HepG2 (cell line): ENCODE measurements around the gene PPARA. TPM values are rescaled to one million over a fixed set of nuclear protein-coding genes. Genes with fewer than 3 reads are reported as not detected.
A peak's percentile ranks its signal among the peaks of the same experiment; 100 is the strongest.

Experiments used
- ESRRA ChIP-seq: sonication (generic); formaldehyde crosslinking; IDR thresholded peaks from 2 replicates; pipeline ENCODE4 v1.5.1; 2020; ENCODE audit warnings: mild to moderate bottlenecking, low read depth, missing genetic modification reagents
- FOXK1 ChIP-seq: sonication (generic); formaldehyde crosslinking; IDR thresholded peaks from 2 replicates; pipeline ENCODE4 v1.4.0; 2020; ENCODE audit warnings: low read depth, missing genetic modification reagents, borderline replicate concordance
- GABPB1 ChIP-seq: IDR thresholded peaks from 2 replicates; pipeline ENCODE4 v1.6.1; 2016; ENCODE audit warnings: mild to moderate bottlenecking, missing genetic modification reagents, moderate library complexity, missing compliant biosample characterization
- HNF4A ChIP-seq: sonication (generic); formaldehyde crosslinking; IDR thresholded peaks from 2 replicates; pipeline ENCODE4 v1.4.0; 2020; ENCODE audit warnings: missing genetic modification reagents
- KLF13 ChIP-seq: sonication (generic); formaldehyde crosslinking; IDR thresholded peaks from 2 replicates; pipeline ENCODE4 v1.4.0; 2020; ENCODE audit warnings: mild to moderate bottlenecking, missing genetic modification reagents
- POGZ ChIP-seq: sonication (generic); formaldehyde crosslinking; IDR thresholded peaks from 2 replicates; pipeline ENCODE4 v1.4.0; 2020; ENCODE audit warnings: mild to moderate bottlenecking, missing genetic modification reagents
- RARA ChIP-seq: IDR thresholded peaks from 2 replicates; pipeline ENCODE4 v1.6.1; 2016; ENCODE audit warnings: missing genetic modification reagents, missing compliant biosample characterization
- SRSF9 ChIP-seq: fragments of 200-400 bp; formaldehyde crosslinking; IDR thresholded peaks from 2 replicates; pipeline ENCODE4 v1.6.1; 2018; ENCODE audit warnings: borderline replicate concordance, mild to moderate bottlenecking, low read depth, low read length; ENCODE audit not compliant: insufficient read depth, poor library complexity, severe bottlenecking
- ZBTB7A ChIP-seq: sonication (generic); formaldehyde crosslinking; IDR thresholded peaks from 2 replicates; pipeline ENCODE4 v1.8.0; 2022; ENCODE audit warnings: mild to moderate bottlenecking, missing genetic modification reagents
- ZBTB8A ChIP-seq: sonication (generic); formaldehyde crosslinking; IDR thresholded peaks from 2 replicates; pipeline ENCODE4 v1.4.0; 2020; ENCODE audit warnings: mild to moderate bottlenecking, low read depth, missing genetic modification reagents, borderline replicate concordance
- ZNF460 ChIP-seq: sonication (generic); formaldehyde crosslinking; IDR thresholded peaks from 2 replicates; pipeline ENCODE4 v1.5.1; 2020; ENCODE audit warnings: missing genetic modification reagents, mild to moderate bottlenecking, borderline replicate concordance
- ZNF614 ChIP-seq: IDR thresholded peaks from 2 replicates; pipeline ENCODE4 v1.6.1; 2018; ENCODE audit warnings: missing biosample characterization, missing genetic modification reagents, inconsistent platforms, borderline replicate concordance
- ZNF704 ChIP-seq: sonication (generic); formaldehyde crosslinking; IDR thresholded peaks from 2 replicates; pipeline ENCODE4 v1.8.1; 2023; ENCODE audit warnings: mild to moderate bottlenecking, inconsistent platforms, moderate library complexity, missing genetic modification reagents, borderline replicate concordance
- ZNF790 ChIP-seq: sonication (generic); formaldehyde crosslinking; IDR thresholded peaks from 2 replicates; pipeline ENCODE4 v1.8.0; 2022; ENCODE audit warnings: missing genetic modification reagents, mild to moderate bottlenecking, borderline replicate concordance
- ZNF850 ChIP-seq: sonication (generic); formaldehyde crosslinking; conservative IDR thresholded peaks from 2 replicates; pipeline ENCODE4 v1.9.0; 2021; ENCODE audit warnings: mild to moderate bottlenecking, missing genetic modification reagents
- ZNF878 ChIP-seq: sonication (generic); formaldehyde crosslinking; IDR thresholded peaks from 2 replicates; pipeline ENCODE4 v1.8.1; 2023; ENCODE audit warnings: mild to moderate bottlenecking, missing genetic modification reagents, moderate library complexity
- polyA plus RNA-seq, 8 experiments: library from polyadenylated mRNA; depleted of rRNA in 3 of 8; stranded (reverse) in 7 of 8; unstranded in 1 of 8; fragments of >200 nt; fragmentation: Illumina TruSeq in 4 of 8; extraction: Trizol in 4 of 8; gene quantifications; 2 replicates each; pipeline versions ENCODE4 v1.2.1 to v1.2.3, GENCODE V29; 2011 to 2016; ENCODE audit warnings: low read depth in 4 of 8, missing spikeins in 1 of 8, mixed read lengths in 1 of 8; ENCODE audit not compliant: insufficient read depth in 1 of 8
- total RNA-seq, 5 experiments: library from RNA; depleted of rRNA; stranded (reverse); fragments of >200 nt; fragmentation: Illumina TruSeq; extraction: Trizol; gene quantifications; 2 replicates each; pipeline ENCODE4 v1.2.3, GENCODE V29; 2016; ENCODE audit warnings: low read depth in 1 of 5

PPARA gene
- total and polyA plus RNA-seq, 2 of the 13 experiments (the other 11 are each of a cell fraction or from before 2014, with no cell fraction given): 18.2 to 24.7 TPM

- no peak for TF ChIP-seq ZNF878
- TF ChIP-seq ZNF850 (CRISPR knock-in tag): no peak
- no peak for TF ChIP-seq KLF13 (CRISPR knock-in tag)
- TF ChIP-seq RARA (CRISPR knock-in tag): 0 out of 2 replicates have a peak, but pooled peaks have one; percentile 24
- TF ChIP-seq ZBTB7A: 0 out of 2 replicates have a peak, but pooled peaks have one; percentile 10
- no peak for TF ChIP-seq ZNF614 (CRISPR knock-in tag)
- no peak for TF ChIP-seq ZNF460 (CRISPR knock-in tag)
- TF ChIP-seq GABPB1 (CRISPR knock-in tag): peak; percentile 19; the same call in 1 of the 2 replicates
- no peak for TF ChIP-seq ZNF790 (CRISPR knock-in tag)
- TF ChIP-seq SRSF9: no peak
- TF ChIP-seq ZBTB8A (CRISPR knock-in tag): no peak
- no peak for TF ChIP-seq ESRRA (CRISPR knock-in tag)
- no peak for TF ChIP-seq FOXK1
- TF ChIP-seq HNF4A: no peak
- TF ChIP-seq ZNF704 (CRISPR knock-in tag): no peak
- no peak for TF ChIP-seq POGZ (CRISPR knock-in tag)
These were observed 26.5 kb upstream of the PPARA start (continued) for GRCh38 chr22:46123694-46124382.
